ENCODE measurements around the gene OXSM.

The OXSM gene

DNA sequence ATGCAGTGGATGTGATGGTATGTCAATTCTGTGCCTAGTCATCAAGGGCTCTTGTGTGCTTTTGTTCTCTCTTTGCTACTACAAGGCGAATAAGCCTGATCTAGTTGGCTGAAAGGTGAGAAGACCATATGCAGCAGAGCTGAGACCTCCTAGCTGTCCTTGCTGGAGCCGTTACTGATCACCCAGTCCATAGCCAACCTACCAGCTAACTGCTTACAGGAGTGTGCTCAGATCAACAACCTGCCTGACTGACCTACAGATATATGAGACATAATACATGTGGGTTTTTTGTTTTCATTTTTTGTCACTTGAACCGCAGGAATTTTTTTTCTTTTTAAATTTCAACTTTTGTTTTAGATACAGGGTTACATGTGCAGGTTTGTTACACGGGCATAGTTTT, 22.8 kb downstream of the OXSM start:
- no peak for DNase-seq

DNA sequence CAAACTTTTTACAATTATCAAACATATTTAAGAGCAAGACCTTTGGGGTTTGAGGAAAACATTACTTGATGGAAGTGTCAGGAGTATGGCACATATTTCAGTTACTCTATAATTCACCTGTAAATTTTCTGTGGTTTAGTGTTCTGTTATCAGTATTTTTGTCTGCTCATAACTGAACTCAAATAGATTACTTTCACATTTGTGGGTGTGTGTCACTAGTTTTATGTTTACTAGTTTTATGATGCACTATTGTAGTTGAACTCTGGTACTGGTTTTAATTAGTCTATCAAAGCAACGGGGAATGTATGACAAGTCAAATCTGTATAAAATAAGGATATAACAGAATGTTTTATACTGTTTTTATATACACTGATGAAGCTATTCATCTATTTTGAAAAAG, 27.2 kb downstream of the OXSM start:
- peak; percentile 36 for DNase-seq

DNA sequence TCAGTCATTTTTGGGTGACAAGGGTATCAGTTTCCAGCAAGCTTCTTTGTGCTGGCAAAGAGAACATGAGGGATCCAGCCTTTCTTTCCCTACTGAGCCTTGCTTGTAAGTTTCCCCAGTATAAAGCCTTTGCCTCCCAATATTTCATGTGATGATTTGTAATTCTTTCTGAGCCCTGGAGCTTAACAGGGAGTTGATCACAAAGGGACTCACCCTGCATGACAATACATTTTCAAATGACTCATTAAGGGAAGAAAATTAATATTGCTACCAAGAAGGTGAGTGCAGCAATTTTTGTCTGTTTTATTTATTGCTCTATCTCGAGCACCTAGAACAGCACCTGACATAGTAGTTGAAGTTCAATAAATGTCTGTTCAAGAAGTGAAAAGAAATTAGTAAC, 27.7 kb downstream of the OXSM start:
- peak; percentile 12 for DNase-seq

DNA sequence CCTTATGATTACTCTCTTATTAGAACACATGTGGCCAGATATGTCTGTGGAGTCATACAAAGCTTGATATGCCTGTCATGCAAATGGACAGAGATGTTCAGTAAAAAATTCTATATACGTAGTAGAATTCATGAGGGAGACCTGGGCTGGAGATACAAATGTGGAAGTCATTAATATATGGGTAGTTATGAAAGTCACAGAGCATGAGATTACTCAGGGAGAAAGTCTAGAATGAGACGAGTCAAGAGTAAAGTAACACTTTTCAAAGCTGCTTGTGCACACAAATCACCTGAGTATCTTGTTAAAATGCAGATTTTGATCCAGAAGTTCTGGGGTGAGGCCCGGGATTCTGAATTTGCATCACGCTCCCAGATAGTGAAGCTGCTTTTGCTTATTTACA, 28.4 kb downstream of the OXSM start:
- no peak for DNase-seq

DNA sequence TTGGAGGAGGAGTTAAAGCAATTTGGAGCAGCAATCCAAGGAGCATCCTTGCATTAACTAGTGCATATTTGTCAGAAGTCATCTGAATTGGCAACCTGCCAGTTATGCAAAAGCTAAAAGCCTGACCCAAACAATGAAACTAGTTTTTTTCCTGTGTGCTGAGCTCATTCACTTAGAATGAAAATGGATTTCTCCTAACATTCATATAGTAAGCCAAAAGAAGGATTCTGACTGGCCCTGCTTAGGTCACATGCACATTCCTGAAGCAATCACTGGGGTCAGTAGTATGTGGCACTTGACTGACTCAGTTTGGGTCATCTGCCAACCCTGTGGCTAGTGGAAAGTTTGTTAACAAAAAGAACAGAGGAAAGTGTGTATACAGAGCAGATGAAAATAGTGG, 30.5 kb downstream of the OXSM start:
- DNase-seq, result no peak

DNA sequence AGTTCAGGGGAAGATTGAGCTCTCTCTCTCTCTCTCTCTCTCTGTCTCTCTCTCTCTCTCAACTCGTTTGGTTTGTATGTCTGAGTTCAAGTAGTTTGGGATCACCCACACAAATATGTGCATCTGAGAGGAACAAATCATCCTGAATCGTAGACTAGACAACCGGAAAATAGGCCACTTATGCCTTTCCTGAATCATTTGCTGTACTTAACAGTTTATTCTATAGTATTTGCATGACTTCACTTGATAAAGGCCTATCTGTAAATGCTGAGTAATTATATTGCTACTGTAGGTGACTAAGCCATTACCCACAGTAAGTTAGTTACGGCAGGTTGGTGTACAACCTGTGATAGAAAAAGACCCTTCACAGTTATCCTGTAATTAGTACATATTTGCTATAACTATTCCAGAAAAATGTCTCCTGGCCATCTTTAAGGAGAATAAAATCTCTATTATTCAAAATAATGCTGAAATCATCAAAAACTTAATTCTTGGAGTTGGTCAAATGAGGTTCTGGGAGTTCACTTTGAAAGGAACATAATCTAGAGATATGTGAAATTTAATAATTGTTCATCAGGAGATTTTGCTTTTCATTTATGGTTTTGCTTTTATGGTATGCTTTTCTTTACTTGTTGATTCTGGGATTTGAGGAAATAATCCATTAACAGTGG, 31.1 kb downstream of the OXSM start:
- DNase-seq, result no peak

DNA sequence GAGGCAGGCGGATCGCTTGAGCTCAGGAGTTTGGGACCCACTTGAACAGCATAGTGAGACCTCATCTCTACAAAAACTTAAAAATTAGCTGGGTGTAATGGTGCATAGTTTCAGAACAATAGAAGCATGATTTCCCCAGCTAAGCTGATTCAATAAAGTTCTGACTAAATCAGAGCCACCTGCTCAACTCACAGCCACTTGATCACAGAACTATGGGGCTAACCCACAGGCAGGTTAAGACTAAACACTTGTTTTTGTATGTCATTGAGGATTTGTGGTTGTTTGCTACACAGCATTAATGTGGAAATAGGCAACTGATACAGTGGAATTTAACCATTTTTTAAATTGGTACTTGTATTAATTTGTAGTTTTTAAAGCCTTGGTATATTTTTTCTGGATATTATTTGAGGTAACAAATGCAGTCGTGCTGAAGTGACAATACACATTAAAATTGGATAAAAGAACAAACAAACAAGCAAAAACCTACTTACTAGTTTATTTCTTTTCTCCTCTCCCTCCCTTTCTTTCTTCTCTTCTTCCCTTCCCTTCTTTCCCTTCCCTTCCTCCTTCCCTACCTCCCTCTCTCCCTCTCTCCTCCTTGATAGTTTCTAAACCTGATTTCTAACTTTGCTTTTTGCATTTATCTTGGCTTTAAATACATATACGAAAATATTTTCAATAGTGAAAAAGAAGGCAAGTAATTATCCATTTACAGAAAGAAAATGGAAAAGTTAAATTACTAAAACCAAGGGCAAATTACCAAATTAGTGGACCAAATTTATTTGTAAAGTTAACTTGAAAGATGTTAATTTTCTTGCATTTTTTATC, 32.1 kb downstream of the OXSM start:
- DNase-seq, result no peak

DNA sequence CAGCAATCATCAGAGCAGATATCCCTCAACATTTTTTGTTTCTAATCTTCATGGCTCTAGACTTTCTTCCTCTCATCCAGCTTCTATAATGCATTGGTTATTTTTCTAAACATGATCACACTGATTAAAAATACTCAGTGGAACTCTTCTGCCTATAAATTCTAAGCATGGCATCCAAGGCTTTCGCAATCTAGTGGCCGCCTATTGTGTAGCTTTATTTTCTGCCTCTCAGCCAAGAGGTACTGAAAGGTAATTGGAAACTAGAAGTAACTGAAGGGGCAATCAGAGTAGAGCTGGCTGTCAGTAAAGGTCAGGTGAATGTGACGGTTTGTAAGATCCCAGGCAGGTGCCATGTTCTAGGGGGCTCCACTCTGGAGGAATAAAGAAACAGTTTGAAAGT, 33.4 kb downstream of the OXSM start:
- DNase-seq, result no peak

DNA sequence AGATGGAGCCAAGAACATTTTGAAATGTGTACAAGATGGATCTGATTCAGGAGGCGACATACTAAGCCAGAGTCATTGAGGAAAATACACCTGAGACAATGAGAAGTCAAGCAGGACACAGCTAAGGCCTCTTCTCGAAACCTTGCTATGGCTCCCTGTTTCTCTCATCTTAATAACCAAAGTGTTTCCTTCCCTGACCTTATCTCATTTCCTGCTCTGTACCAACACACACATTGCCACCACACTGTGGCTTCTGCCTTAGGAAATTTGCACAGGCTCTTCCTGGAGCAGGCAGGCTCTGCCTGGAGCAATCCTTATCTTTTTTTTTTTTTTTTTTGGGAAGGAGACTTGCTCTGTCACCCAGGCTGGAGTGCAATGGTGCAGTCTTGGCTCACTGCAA, 36.6 kb downstream of the OXSM start:
- no peak for DNase-seq

DNA sequence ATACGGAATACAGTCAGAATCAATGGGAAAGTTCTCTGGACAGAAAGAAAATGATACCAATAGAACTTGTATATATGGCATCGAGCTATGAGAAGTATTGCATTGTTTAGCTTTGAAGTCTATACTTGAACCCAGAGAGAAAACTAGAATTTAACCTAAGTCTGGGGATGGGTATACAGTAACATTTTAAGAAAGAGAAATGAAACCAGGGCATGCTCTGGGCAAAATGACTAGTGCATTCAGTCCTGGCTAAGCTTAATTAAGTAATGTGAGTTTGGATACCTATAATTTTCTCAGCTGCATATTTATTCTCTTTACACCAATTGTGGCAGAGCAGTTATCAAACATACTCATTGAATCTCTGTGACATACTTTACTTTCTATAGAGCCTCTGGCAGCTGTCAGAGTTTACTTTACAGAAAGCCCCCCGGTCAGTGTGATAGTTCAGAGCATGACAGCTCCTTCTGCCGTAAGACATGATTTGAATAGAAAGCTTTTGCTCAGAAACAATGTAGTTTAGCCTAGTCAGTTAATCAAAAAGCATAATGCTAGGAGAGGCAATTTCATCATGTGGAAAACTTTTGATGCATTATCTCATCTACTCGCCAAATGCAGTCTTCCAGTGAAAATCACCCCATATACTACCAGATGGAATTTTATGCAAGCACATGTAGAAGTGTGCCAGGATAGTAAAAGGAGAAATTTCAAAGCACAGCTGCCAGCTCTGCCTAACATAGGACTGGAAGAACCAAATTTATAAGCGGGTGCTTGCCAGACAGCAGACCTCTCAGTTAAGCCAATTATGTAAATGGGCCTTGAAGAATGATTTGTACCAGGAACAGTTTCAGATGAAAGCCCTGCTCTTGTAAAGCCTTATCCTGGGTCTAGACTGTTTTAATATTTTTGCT, 40.7 kb downstream of the OXSM start:
- no peak for DNase-seq

DNA sequence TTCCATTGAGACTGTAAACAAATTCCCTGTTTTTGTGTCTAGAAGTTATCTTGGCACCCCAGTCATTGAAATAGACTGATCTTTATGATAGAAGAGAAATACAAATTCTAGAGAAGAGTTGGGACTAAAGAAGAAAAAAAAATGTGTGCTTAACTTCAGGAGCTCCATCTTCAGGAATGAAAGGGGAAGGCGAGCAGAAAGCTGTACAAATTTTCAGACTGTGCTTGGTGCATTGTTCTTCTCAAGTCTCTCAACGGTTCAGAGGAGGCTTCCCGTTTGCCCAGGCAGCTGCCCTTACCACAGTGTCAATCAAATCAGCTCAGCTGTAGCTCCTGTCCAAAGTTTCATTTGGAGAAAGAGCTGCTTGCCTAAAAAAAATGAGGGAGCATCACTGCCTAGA, 41.7 kb downstream of the OXSM start:
- no peak for DNase-seq

DNA sequence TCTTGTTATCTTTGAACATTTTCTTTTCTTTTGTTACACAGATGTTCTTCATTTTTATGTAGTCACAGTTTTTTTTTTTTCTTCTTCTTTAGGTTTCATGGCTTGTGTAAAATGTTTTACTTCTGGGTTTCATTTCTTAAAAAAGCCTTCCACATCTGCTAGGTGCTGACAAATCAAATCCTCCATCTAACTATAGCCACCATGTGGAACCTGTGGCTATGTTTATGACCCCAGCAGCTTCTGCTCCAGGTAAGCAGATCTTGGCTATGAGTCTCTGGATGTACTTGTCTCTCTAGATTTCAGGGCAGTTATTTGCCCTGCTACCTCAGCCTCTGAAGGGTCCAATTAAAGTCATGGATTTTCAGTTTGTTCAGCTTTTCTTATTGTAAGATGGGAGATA, 44.5 kb downstream of the OXSM start:
- no peak for DNase-seq

DNA sequence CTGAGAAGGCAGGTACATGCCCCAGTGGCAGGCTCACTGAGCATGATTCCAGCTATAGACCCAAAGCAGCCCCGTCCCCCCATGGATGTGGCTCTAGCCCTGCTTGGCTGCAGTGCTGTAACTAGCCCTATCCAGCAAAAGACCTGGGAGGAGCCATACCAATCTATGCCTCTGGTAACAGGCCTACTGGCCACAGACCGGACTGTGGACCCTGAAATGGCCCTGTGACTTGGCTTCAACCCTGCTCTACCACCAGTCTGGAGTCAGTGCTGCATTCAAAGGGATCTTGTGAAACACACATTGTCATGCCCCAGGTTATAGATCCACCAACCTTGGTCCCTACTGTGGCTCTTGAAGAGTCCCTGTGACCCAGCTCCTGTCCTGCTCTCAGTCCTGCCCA, 46.7 kb downstream of the OXSM start:
- DNase-seq, result no peak

DNA sequence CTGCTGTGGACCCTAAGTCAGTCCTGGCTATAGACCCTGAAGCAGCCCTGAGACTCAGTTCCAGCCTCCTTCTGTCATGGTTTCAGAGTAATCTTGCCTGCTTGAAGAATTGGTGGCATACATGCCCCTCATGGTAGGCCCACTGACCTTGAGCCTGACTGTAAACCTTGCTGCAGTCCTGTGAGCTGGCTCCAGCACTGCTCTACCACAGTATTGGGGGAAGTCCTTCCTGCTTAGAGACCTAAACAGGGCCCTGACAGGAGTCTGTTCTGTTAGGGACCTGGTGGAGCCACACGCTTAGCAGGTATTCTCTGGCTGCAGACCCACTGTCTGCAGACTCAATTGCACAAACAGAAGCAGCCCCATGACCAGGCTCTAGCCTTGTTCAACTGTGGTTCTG, 47.1 kb downstream of the OXSM start:
- DNase-seq, result no peak

DNA sequence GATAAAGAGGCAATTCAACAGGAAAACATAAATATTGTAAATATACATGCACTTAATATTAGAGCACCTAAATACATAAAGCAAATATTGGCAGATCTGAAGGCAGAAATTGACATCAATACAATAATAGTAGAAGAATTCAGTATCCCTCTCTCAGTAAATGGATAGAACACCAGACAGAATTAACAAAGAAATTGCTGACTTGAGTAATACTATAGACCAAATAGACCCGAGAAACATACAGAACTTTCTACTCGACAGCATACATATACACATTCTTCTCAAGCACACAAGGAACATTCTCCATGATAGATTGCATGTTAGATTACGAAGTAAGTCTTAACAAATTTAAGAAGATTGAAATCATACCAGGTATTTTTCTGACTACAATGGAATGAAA, 50.2 kb downstream of the OXSM start:
- no peak for DNase-seq

DNA sequence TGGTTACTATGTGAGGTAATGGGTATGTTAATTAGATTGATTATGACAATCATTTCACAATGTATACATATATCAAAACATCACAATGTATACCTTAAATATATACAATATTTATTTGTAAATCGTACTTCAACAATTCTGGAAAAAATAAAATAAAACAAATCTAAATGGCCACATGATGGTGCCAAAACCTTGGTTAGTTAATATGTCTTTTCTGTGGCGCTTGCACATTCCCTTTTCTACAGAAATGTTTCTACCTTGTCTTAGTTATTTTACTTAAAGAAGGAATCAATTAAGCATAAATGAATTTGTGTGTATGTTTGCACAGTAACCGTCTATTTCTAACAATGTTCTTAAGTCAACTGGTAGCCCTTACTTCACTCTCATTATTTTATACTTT, 53.4 kb downstream of the OXSM start:
- DNase-seq, result no peak

Measured in activated CD4-positive, alpha-beta T cell treated with anti-CD3 and anti-CD28 coated beads, Interleukin-2, amount 50 U/mL, for 16 hours (primary cell).